Renal cortical epithelial cell (primary cell): ENCODE data around the gene PLD2. TPM values are rescaled to one million over a fixed set of nuclear protein-coding genes. Genes with fewer than 3 reads are reported as not detected.
"Not testable (repeated sequence)": the region's sequence is repeated elsewhere in the genome, so short reads cannot be mapped to it uniquely, and the experiment has no call there.

ENCODE experiments used
- DNase-seq: peaks from one replicate; pipeline ENCODE4 v3.0.0-alpha.2; 2011; ENCODE audit warnings: low read depth
- total RNA-seq: library from RNA; depleted of rRNA; stranded (reverse); fragments of >200 nt; gene quantifications from 2 replicates; pipeline ENCODE4 v1.2.3, GENCODE V29; 2014

Gene PLD2
- total RNA-seq, 1 donor from 2014 or later, result 21.3 TPM

GRCh38 chr17:4789701-4789950 is 17.3 kb upstream of the PLD2 start:
- no peak for DNase-seq

- DNase-seq, result peak; percentile 61
These were observed 16.8 kb upstream of the PLD2 start for GRCh38 chr17:4789951-4790704.

- DNase-seq, result no peak
These were observed 16.3 kb upstream of the PLD2 start for GRCh38 chr17:4790705-4791088.

GRCh38 chr17:4795168-4795567 is 11.8 kb upstream of the PLD2 start:
- DNase-seq, result no peak

GRCh38 chr17:4796552-4796920 is 10.4 kb upstream of the PLD2 start:
- no peak for DNase-seq

- DNase-seq, result peak; percentile 14
These were observed 6.3 kb upstream of the PLD2 start for GRCh38 chr17:4800462-4801196.

GRCh38 chr17:4802228-4802627 is 4.7 kb upstream of the PLD2 start, which contains the start of gene C17orf114:
C17orf114 (minus strand) TSS chr17:4802328.
- no peak for DNase-seq

GRCh38 chr17:4806456-4806776 is 536 bp upstream of the PLD2 start:
- DNase-seq, result peak; percentile 20

GRCh38 chr17:4807605-4808377 is 839 bp downstream of the PLD2 start:
- DNase-seq, result no peak

GRCh38 chr17:4808378-4808767 is 1.4 kb downstream of the PLD2 start:
- no peak for DNase-seq

GRCh38 chr17:4810696-4811290 is 3.8 kb downstream of the PLD2 start:
- DNase-seq, result no peak

GRCh38 chr17:4811471-4811870 is 4.5 kb downstream of the PLD2 start:
- no peak for DNase-seq

- no peak for DNase-seq
These were observed 5.7 kb downstream of the PLD2 start for GRCh38 chr17:4812690-4813089.

GRCh38 chr17:4815043-4815675 is 8.2 kb downstream of the PLD2 start:
- DNase-seq, result no peak

- DNase-seq, result no peak
These were observed 9.9 kb downstream of the PLD2 start for GRCh38 chr17:4816826-4817225.

GRCh38 chr17:4818276-4818675 is 11.3 kb downstream of the PLD2 start:
- no peak for DNase-seq

- DNase-seq, result no peak
These were observed 15.9 kb downstream of the PLD2 start for GRCh38 chr17:4822835-4823234.

GRCh38 chr17:4823373-4824089 is 16.6 kb downstream of the PLD2 start:
- no peak for DNase-seq

- DNase-seq, result no peak
These were observed 20.4 kb downstream of the PLD2 start for GRCh38 chr17:4827399-4827798.

- DNase-seq, result not testable (repeated sequence)
These were observed 25.9 kb downstream of the PLD2 start for GRCh38 chr17:4832829-4833177.

- DNase-seq, result peak; percentile 73
These were observed 26.4 kb downstream of the PLD2 start, which contains the start of gene MINK1 for GRCh38 chr17:4833178-4833940. MINK1 (plus strand) TSS chr17:4833340; CDS start chr17:4833584, 244 bp downstream.
